IPS-15b (cell line): ENCODE data around the gene FAM149B1.

ENCODE experiments used
- H3K27me3 ChIP-seq: one replicate; pipeline ENCODE4 v1.6.1; 2013; ENCODE audit warnings: low read length; ENCODE audit not compliant: control insufficient read depth, insufficient read depth
- H3K36me3 ChIP-seq: one replicate; pipeline ENCODE4 v1.6.1; 2013; ENCODE audit warnings: low read length; ENCODE audit not compliant: control insufficient read depth, insufficient read depth
- H3K4me1 ChIP-seq: one replicate; pipeline ENCODE4 v1.6.1; 2013; ENCODE audit warnings: mild to moderate bottlenecking, low read length; ENCODE audit not compliant: control insufficient read depth, insufficient read depth
- H3K4me3 ChIP-seq: one replicate; pipeline ENCODE4 v1.5.1; 2013; ENCODE audit warnings: low read depth, low read length
- H3K9ac ChIP-seq: one replicate; pipeline ENCODE4 v1.6.1; 2013; ENCODE audit warnings: low read depth, mild to moderate bottlenecking, low read length
- H3K9me3 ChIP-seq: one replicate; pipeline ENCODE4 v1.6.1; 2013; ENCODE audit warnings: mild to moderate bottlenecking, low read length; ENCODE audit not compliant: control insufficient read depth, insufficient read depth

FAM149B1 gene

DNA sequence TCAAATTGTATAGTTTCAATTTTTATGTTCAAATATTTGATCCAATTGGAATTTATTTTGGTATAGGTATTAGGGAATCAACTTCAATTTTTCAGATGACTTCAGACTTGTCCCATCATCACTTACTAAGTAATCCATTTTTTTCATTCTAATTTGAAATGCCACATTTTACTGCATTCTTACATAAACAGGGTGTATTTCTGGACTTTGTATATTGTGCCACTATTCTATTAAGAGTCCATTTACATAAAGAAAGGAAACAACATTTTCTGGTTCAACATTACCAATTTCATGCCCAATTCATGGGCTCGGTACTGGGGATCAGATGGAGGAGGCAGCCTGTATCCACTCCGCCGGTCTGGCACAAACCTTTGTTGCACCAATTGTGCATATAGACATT lies 15.9 kb upstream of the FAM149B1 start:
- Histone ChIP-seq H3K4me1 (no peaks in the 10 kb centered on the region), H3K36me3 (peaks cover 10% of the 10 kb centered on the region), H3K27me3 (no peaks in the 10 kb centered on the region), H3K9ac (no peak overlapping the region), H3K9me3 (no peaks in the 10 kb centered on the region), H3K4me3 (no peak overlapping the region)

GRCh38 chr10:73156054-73156453 lies 11.9 kb upstream of the FAM149B1 start:
- Histone ChIP-seq H3K4me1 (no peaks in the 10 kb centered on the region), H3K9ac (no peak overlapping the region), H3K9me3 (no peaks in the 10 kb centered on the region), H3K4me3 (no peak overlapping the region), H3K27me3 (no peaks in the 10 kb centered on the region), H3K36me3 (peaks cover 10% of the 10 kb centered on the region)

GRCh38 chr10:73159038-73159648 lies 8.8 kb upstream of the FAM149B1 start:
- H3K9ac ChIP-seq, result no peak overlapping the region
- peaks cover 3% of the 10 kb centered on the region for H3K36me3 ChIP-seq
- no peaks in the 10 kb centered on the region for H3K4me1 ChIP-seq
- H3K27me3 ChIP-seq, result no peaks in the 10 kb centered on the region
- no peaks in the 10 kb centered on the region for H3K9me3 ChIP-seq
- H3K4me3 ChIP-seq, result no peak overlapping the region

GRCh38 chr10:73161079-73161478 lies 6.8 kb upstream of the FAM149B1 start:
- no peaks in the 10 kb centered on the region for H3K36me3 ChIP-seq
- no peaks in the 10 kb centered on the region for H3K27me3 ChIP-seq
- no peak overlapping the region for H3K9ac ChIP-seq

DNA sequence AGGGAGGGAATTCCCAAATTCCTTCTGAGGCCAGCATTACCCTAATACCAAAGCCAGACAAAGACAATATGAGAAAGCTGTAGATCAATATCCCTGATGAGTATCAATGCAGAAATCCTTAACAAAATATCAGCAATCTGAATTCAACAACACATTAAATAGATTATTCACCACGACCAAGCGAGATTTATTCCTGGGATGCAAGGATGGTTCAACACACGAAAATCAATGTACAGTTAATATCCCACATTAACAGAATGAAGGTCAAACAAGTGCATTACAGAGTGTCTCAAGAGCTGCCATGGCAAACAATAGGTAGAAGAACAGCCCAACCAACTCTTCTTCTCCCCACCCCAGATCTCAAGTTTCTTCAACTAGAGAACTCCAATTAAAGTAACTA lies 6.3 kb upstream of the FAM149B1 start:
- no peaks in the 10 kb centered on the region for H3K9me3 ChIP-seq
- H3K36me3 ChIP-seq, result no peaks in the 10 kb centered on the region
- H3K27me3 ChIP-seq, result no peaks in the 10 kb centered on the region
- no peak overlapping the region for H3K9ac ChIP-seq
- H3K4me1 ChIP-seq, result no peaks in the 10 kb centered on the region
- H3K4me3 ChIP-seq, result no peak overlapping the region

More at GRCh38 chr10:73161079-73161478, 6.8 kb upstream of the FAM149B1 start:
- no peaks in the 10 kb centered on the region for H3K9me3 ChIP-seq
- H3K4me3 ChIP-seq, result no peak overlapping the region
- no peaks in the 10 kb centered on the region for H3K4me1 ChIP-seq

GRCh38 chr10:73163096-73163495 lies 4.8 kb upstream of the FAM149B1 start:
- Histone ChIP-seq H3K4me3 (no peak overlapping the region), H3K27me3 (no peaks in the 10 kb centered on the region), H3K4me1 (no peaks in the 10 kb centered on the region), H3K36me3 (no peaks in the 10 kb centered on the region), H3K9ac (no peak overlapping the region), H3K9me3 (no peaks in the 10 kb centered on the region)

DNA sequence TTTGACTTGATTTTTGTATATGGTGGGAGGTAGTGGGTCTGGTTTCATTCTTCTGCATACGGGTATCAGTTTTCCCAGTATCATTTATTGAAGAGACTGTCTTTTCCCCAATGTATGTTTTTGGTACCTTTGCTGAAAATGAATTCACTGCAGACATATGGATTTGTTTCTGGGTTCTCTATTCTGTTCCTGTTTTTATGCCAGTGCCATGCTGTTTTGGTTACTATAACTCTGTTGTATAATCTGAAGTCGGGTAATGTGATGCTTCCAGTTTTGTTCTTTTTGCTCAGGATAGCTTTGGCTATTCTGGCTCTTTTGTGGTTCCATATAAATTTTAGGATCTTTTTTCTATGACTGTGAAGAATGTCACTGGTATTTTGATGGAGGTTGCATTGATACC lies 947 bp upstream of the FAM149B1 start:
- Histone ChIP-seq H3K27me3 (no peaks in the 10 kb centered on the region), H3K4me1 (no peaks in the 10 kb centered on the region), H3K36me3 (no peaks in the 10 kb centered on the region), H3K4me3 (peak overlapping the region; percentile 100), H3K9ac (peak overlapping the region; percentile 94), H3K9me3 (no peaks in the 10 kb centered on the region)

DNA sequence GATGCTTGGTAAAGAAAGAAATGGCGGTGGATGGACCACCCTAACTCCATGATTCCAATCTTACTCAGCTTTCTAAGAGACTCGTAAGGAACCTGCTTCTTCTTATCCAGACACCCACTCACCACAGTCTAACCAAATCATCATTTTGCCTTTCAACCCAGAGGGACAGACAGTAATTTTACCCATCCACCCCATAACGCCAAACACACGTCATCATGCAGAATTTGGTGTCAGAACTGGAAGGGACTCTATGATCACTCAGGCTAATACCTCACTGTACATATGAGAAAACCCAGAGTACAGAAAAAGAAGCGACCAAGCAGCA lies 499 bp upstream of the FAM149B1 start:
- peak overlapping the region; percentile 100 for H3K4me3 ChIP-seq
- no peaks in the 10 kb centered on the region for H3K27me3 ChIP-seq
- no peaks in the 10 kb centered on the region for H3K9me3 ChIP-seq
- no peaks in the 10 kb centered on the region for H3K4me1 ChIP-seq
- H3K36me3 ChIP-seq, result no peaks in the 10 kb centered on the region
- H3K9ac ChIP-seq, result peak overlapping the region; percentile 94

GRCh38 chr10:73168465-73168803 lies 515 bp downstream of the FAM149B1 start:
- Histone ChIP-seq H3K27me3 (no peaks in the 10 kb centered on the region), H3K4me1 (no peaks in the 10 kb centered on the region), H3K9ac (peak overlapping the region; percentile 94), H3K9me3 (no peaks in the 10 kb centered on the region), H3K36me3 (no peaks in the 10 kb centered on the region), H3K4me3 (peak overlapping the region; percentile 100)

- Histone ChIP-seq H3K4me1 (no peaks in the 10 kb centered on the region), H3K9ac (no peak overlapping the region), H3K4me3 (no peak overlapping the region), H3K36me3 (no peaks in the 10 kb centered on the region), H3K9me3 (no peaks in the 10 kb centered on the region), H3K27me3 (no peaks in the 10 kb centered on the region)
These were observed 1.4 kb downstream of the FAM149B1 start for GRCh38 chr10:73169320-73169719.

GRCh38 chr10:73172867-73173266 lies 4.9 kb downstream of the FAM149B1 start:
- H3K4me3 ChIP-seq, result no peak overlapping the region
- no peaks in the 10 kb centered on the region for H3K27me3 ChIP-seq
- no peaks in the 10 kb centered on the region for H3K36me3 ChIP-seq
- no peaks in the 10 kb centered on the region for H3K9me3 ChIP-seq
- H3K4me1 ChIP-seq, result no peaks in the 10 kb centered on the region
- no peak overlapping the region for H3K9ac ChIP-seq

- H3K9ac ChIP-seq, result no peak overlapping the region
- H3K36me3 ChIP-seq, result no peaks in the 10 kb centered on the region
- H3K4me3 ChIP-seq, result no peak overlapping the region
- H3K9me3 ChIP-seq, result no peaks in the 10 kb centered on the region
- H3K27me3 ChIP-seq, result no peaks in the 10 kb centered on the region
- H3K4me1 ChIP-seq, result no peaks in the 10 kb centered on the region
These were observed 6.4 kb downstream of the FAM149B1 start for GRCh38 chr10:73174148-73174925.
